ENCODE results near the gene SMIM38. TPM values are rescaled to one million over a fixed set of nuclear protein-coding genes. Genes with fewer than 3 reads are reported as not detected.

SMIM38 gene
- total RNA-seq, 6 experiments from 2014 or later = not detected

- H3K36me3 Mint-ChIP-seq (ENCODE audit: low read depth) = peaks cover 17% of the 10 kb centered on the region
- no peak overlapping the region for H3K27ac Mint-ChIP-seq
- no peak for TF ChIP-seq CTCF (IDR thresholded peaks at IDR 0.05)
- H3K27me3 Mint-ChIP-seq (ENCODE audit: insufficient read depth) = peaks cover 15% of the 10 kb centered on the region
- no peak overlapping the region for H3K4me3 Mint-ChIP-seq
- no peak for DNase-seq
- no peaks in the 10 kb centered on the region for H3K4me1 Mint-ChIP-seq (ENCODE audit: low read depth)
- H3K9me3 Mint-ChIP-seq = peaks cover 21% of the 10 kb centered on the region
Measured at GRCh38 chr11:69192301-69192721, 36.6 kb downstream of the SMIM38 start.

- TF ChIP-seq CTCF (IDR thresholded peaks at IDR 0.05) = no peak
- Mint-ChIP-seq H3K27me3 (ENCODE audit: insufficient read depth) (peaks cover 11% of the 10 kb centered on the region), H3K9me3 (peaks cover 13% of the 10 kb centered on the region), H3K36me3 (ENCODE audit: low read depth) (peaks cover 14% of the 10 kb centered on the region), H3K4me3 (no peak overlapping the region), H3K4me1 (ENCODE audit: low read depth) (no peaks in the 10 kb centered on the region), H3K27ac (no peak overlapping the region)
- no peak for DNase-seq
Measured at GRCh38 chr11:69193151-69193550, 37.4 kb downstream of the SMIM38 start.

- peaks cover 9% of the 10 kb centered on the region for H3K9me3 Mint-ChIP-seq
- no peak for TF ChIP-seq CTCF (IDR thresholded peaks at IDR 0.05)
- no peak overlapping the region for H3K4me3 Mint-ChIP-seq
- DNase-seq = no peak
- peaks cover 11% of the 10 kb centered on the region for H3K36me3 Mint-ChIP-seq (ENCODE audit: low read depth)
- H3K27me3 Mint-ChIP-seq (ENCODE audit: insufficient read depth) = peaks cover 10% of the 10 kb centered on the region
- no peaks in the 10 kb centered on the region for H3K4me1 Mint-ChIP-seq (ENCODE audit: low read depth)
- H3K27ac Mint-ChIP-seq = no peak overlapping the region
Measured at GRCh38 chr11:69193629-69194028, 37.9 kb downstream of the SMIM38 start.

GRCh38 chr11:69194396-69194795 lies 38.7 kb downstream of the SMIM38 start:
- no peak overlapping the region for H3K4me3 Mint-ChIP-seq
- H3K36me3 Mint-ChIP-seq (ENCODE audit: low read depth) = peaks cover 6% of the 10 kb centered on the region
- DNase-seq = no peak
- H3K9me3 Mint-ChIP-seq = peaks cover 8% of the 10 kb centered on the region; the same call in 1 of the 2 replicates
- no peak overlapping the region for H3K27ac Mint-ChIP-seq
- no peak for TF ChIP-seq CTCF (IDR thresholded peaks at IDR 0.05)
- peaks cover 15% of the 10 kb centered on the region for H3K27me3 Mint-ChIP-seq (ENCODE audit: insufficient read depth)
- H3K4me1 Mint-ChIP-seq (ENCODE audit: low read depth) = no peaks in the 10 kb centered on the region

DNA sequence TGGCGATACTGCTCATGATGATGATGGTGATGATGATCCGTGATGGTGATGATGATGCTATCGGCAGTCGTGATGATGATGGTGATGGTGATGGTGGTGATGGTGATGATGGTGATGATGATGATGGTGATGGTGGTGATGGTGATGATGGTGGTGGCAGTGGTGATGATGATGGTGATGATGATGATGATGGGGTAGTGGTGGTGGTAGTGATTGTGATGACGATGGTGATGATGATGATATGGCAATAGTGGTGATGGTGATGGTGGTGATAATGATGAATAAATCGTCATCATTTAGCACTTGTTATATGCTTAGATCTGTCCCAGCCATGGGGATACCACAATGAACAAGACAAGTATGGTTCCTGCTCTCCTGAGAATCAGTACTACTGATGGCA lies 39.2 kb downstream of the SMIM38 start:
- TF ChIP-seq CTCF (IDR thresholded peaks at IDR 0.05) = no peak
- no peak for DNase-seq
- Mint-ChIP-seq H3K36me3 (ENCODE audit: low read depth) (peaks cover 6% of the 10 kb centered on the region), H3K27ac (no peak overlapping the region), H3K4me1 (ENCODE audit: low read depth) (no peaks in the 10 kb centered on the region), H3K4me3 (no peak overlapping the region), H3K27me3 (ENCODE audit: insufficient read depth) (peaks cover 13% of the 10 kb centered on the region), H3K9me3 (peaks cover 7% of the 10 kb centered on the region; the same call in 1 of the 2 replicates)

Data from HFFc6 (cell line).